Endodermal cell (in vitro differentiated cells): ENCODE data around the gene OR5T2. TPM values are rescaled to one million over a fixed set of nuclear protein-coding genes. Genes with fewer than 3 reads are reported as not detected.

Source experiments
- DNase-seq: peaks from one replicate; pipeline ENCODE4 v3.0.0-alpha.2; 2017
- H3K27ac ChIP-seq: 2 replicates; pipeline ENCODE4 v1.5.1; 2013; ENCODE audit warnings: mild to moderate bottlenecking, low read depth, low read length, moderate library complexity
- H3K27me3 ChIP-seq: 2 replicates; pipeline ENCODE4 v1.6.1; 2013; ENCODE audit warnings: mild to moderate bottlenecking, low read length, moderate library complexity; ENCODE audit not compliant: insufficient read depth, control insufficient read depth, poor library complexity, severe bottlenecking
- H3K36me3 ChIP-seq: 2 replicates; pipeline ENCODE4 v1.7.0; 2013; ENCODE audit warnings: mild to moderate bottlenecking, low read length, moderate library complexity; ENCODE audit not compliant: control insufficient read depth, insufficient read depth
- H3K4me1 ChIP-seq: one replicate; pipeline ENCODE4 v1.7.0; 2013; ENCODE audit warnings: low read length; ENCODE audit not compliant: control insufficient read depth, insufficient read depth
- H3K4me3 ChIP-seq: 2 replicates; pipeline ENCODE4 v1.5.1; 2013; ENCODE audit warnings: mild to moderate bottlenecking, low read length, moderate library complexity
- H3K9ac ChIP-seq: 2 replicates; pipeline ENCODE4 v1.6.1; 2013; ENCODE audit warnings: mild to moderate bottlenecking, low read length, moderate library complexity; ENCODE audit not compliant: poor library complexity, severe bottlenecking; ENCODE audit errors: extremely low read depth
- H3K9me3 ChIP-seq: 2 replicates; pipeline ENCODE4 v1.6.1; 2013; ENCODE audit warnings: mild to moderate bottlenecking, low read length, moderate library complexity; ENCODE audit not compliant: control insufficient read depth
- H3K27ac Mint-ChIP-seq: 2 replicates; pipeline ENCODE4 v1.8.0; 2020; ENCODE audit warnings: mixed read lengths
- H3K27me3 Mint-ChIP-seq: 2 replicates; pipeline ENCODE4 v1.8.0; 2021; ENCODE audit warnings: mild to moderate bottlenecking, mixed read lengths; ENCODE audit not compliant: insufficient read depth
- H3K36me3 Mint-ChIP-seq: 2 replicates; pipeline ENCODE4 v1.8.0; 2020; ENCODE audit warnings: low read depth, mixed read lengths
- H3K4me1 Mint-ChIP-seq: 2 replicates; pipeline ENCODE4 v1.8.0; 2020; ENCODE audit warnings: mixed read lengths
- H3K4me3 Mint-ChIP-seq: 2 replicates; pipeline ENCODE4 v1.8.0; 2020; ENCODE audit warnings: mild to moderate bottlenecking, moderate library complexity, mixed read lengths
- H3K9me3 Mint-ChIP-seq: 2 replicates; pipeline ENCODE4 v1.8.0; 2020; ENCODE audit warnings: mild to moderate bottlenecking, mixed read lengths
- CTCF ChIP-seq: fragments of 200-600 bp; sonication (generic); conservative IDR thresholded peaks from 2 replicates; pipeline ENCODE4 v1.5.0; 2021; ENCODE audit warnings: antibody characterized with exemption, mild to moderate bottlenecking
- WGBS, 2 experiments: methylation state at CpG; one replicate each; pipeline versions ENCODE4 v1.1.5 to v1.1.7; 2013; ENCODE audit warnings: missing lambda C conversion rate in 2 of 2, mixed read lengths in 1 of 2; ENCODE audit not compliant: insufficient coverage in 1 of 2, insufficient read length in 1 of 2; 5-methylcytosine and 5-hydroxymethylcytosine counted together
- long read RNA-seq, 4 experiments: library from polyadenylated mRNA in 2 of 4; library from RNA in 1 of 4; library from capped mRNA in 1 of 4; stranded (forward) in 3 of 4; unstranded in 1 of 4; transcript quantifications; one replicate each; pipeline ENCODE4 v2.0.0, GENCODE V29; 2020 to 2021; ENCODE audit warnings: inconsistent platforms in 1 of 4
- polyA plus RNA-seq, 2 experiments: library from polyadenylated mRNA; stranded (reverse); fragments of 50-300 nt; gene quantifications; one replicate each; pipeline ENCODE4 v1.2.3, GENCODE V29; 2013
- total RNA-seq, 2 donors: library from RNA; stranded (reverse); fragmentation: NEBNext Ultra II Directional in 1 of 2; extraction: Animal tissue kit (Norgen Biotek cat#: 25700) in 1 of 2; gene quantifications; 2 replicates in 1 of 2; 3 replicates in 1 of 2; pipeline ENCODE4 v1.2.1, GENCODE V29; 2021

OR5T2 gene
- total RNA-seq: not detected
- not detected for polyA plus RNA-seq (2013, experiment 1 of 2)
- polyA plus RNA-seq (2013, experiment 2 of 2): not detected
- long read RNA-seq, experiment 1: 0 reads
- long read RNA-seq, experiment 2: 0 reads
- long read RNA-seq, experiment 3: 0 reads
- long read RNA-seq, experiment 4: 0 reads

DNA sequence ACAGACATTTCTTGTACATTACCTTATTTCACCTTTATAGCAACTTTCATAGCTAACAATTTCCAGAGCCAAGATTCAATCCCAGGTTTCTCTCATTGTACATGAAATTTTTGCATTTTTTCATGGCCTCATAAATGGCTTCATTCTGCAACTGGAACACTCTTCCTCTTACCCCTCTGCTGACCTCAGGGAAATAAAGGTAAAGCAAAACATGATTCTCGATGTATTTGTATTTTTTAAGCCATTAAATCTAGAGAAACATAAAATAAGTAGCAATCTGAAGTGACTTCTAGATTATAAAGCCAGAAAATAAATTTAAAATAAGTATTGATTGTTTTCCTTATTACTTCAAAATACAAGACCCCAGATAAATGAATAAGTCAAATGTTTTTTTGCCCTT, at the start of gene OR5T2:
TSS of gene OR5T2 (minus strand) at position 101 of the 400 bp plus-strand sequence. CDS start 1,193 bp downstream, outside the sequence.
- no peak for DNase-seq
- Mint-ChIP-seq H3K4me3 (no peak within 1 kb of the TSS), H3K9me3 (peaks cover 6% of the 10 kb centered on the region), H3K27ac (no peak within 1 kb of the TSS), H3K27me3 (no peaks in the 10 kb centered on the region), H3K4me1 (no peaks in the 10 kb centered on the region), H3K36me3 (no peaks in the 10 kb centered on the region)
- Histone ChIP-seq H3K27me3 (no peaks in the 10 kb centered on the region), H3K4me1 (no peaks in the 10 kb centered on the region), H3K9me3 (peaks cover 6% of the 10 kb centered on the region), H3K4me3 (no peak within 1 kb of the TSS), H3K27ac (no peak within 1 kb of the TSS), H3K9ac (no peak within 1 kb of the TSS), H3K36me3 (no peaks in the 10 kb centered on the region)
- 100% methylated on average over 1 of the region's 1 CpG; no CpG with 5 or more reads in 1 of the 2 experiments for WGBS, 2 experiments
- no peak for TF ChIP-seq CTCF

DNA sequence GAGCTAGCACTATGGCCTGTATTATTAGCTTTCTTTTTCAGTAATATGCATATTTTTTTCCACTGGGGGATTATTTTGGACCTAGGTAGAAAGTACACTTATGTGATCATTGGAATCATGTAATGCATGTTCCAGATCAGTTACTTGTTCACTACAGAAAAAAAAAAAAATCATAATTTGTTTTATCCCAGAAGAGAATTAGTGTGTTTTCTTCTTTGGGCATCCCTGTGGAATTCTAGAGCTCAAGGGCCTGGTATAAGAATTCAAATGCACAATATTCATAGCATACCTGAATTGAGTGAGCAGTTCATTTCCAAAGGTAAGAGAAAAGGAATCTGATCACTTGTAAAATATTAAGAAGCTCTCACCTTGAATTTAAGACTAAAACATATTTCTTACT, 39.8 kb upstream of the OR5T2 start, which contains the start of gene OR5T1:
TSS of gene OR5T1 (plus strand) at position 301 of the 400 bp plus-strand sequence. CDS start 1,485 bp downstream, outside the sequence.
- H3K4me1 ChIP-seq: no peaks in the 10 kb centered on the region
- no peaks in the 10 kb centered on the region for H3K36me3 ChIP-seq
- Mint-ChIP-seq H3K9me3 (no peaks in the 10 kb centered on the region), H3K4me3 (no peak within 1 kb of the TSS), H3K36me3 (no peaks in the 10 kb centered on the region), H3K4me1 (no peaks in the 10 kb centered on the region), H3K27ac (no peak within 1 kb of the TSS), H3K27me3 (no peaks in the 10 kb centered on the region)
- H3K9ac ChIP-seq: no peak within 1 kb of the TSS
- no peaks in the 10 kb centered on the region for H3K27me3 ChIP-seq
- no peak for TF ChIP-seq CTCF
- no peak within 1 kb of the TSS for H3K4me3 ChIP-seq
- peaks cover under 1% of the 10 kb centered on the region for H3K9me3 ChIP-seq
- H3K27ac ChIP-seq: no peak within 1 kb of the TSS
- no peak for DNase-seq

- no peak for DNase-seq
- Mint-ChIP-seq H3K36me3 (no peaks in the 10 kb centered on the region), H3K9me3 (peaks cover 5% of the 10 kb centered on the region), H3K4me3 (no peak overlapping the region), H3K4me1 (no peaks in the 10 kb centered on the region), H3K27me3 (no peaks in the 10 kb centered on the region), H3K27ac (no peak overlapping the region)
- H3K36me3 ChIP-seq: no peaks in the 10 kb centered on the region
- TF ChIP-seq CTCF: no peak
- H3K4me3 ChIP-seq: no peak overlapping the region
- H3K27me3 ChIP-seq: no peaks in the 10 kb centered on the region
- H3K9me3 ChIP-seq: no peaks in the 10 kb centered on the region
- H3K4me1 ChIP-seq: no peaks in the 10 kb centered on the region
- 14 to 75% methylated on average over 1 to 3 of the region's 3 CpGs for WGBS, 2 experiments
- no peak overlapping the region for H3K27ac ChIP-seq
- H3K9ac ChIP-seq: no peak overlapping the region
Measured at GRCh38 chr11:56271092-56271491, 37.0 kb upstream of the OR5T2 start.
